Activated T-cell treated with anti-CD3 and anti-CD28 coated beads, Interleukin-2, amount 50 U/mL, for 48 hours (primary cell): ENCODE data around the gene ERICH3.
"Not testable (repeated sequence)": the region's sequence is repeated elsewhere in the genome, so short reads cannot be mapped to it uniquely, and the experiment has no call there.

Experiments
- DNase-seq, 2 experiments: peaks; one replicate each; pipeline ENCODE4 v3.0.0-alpha.2; 2020

ERICH3 gene

DNA sequence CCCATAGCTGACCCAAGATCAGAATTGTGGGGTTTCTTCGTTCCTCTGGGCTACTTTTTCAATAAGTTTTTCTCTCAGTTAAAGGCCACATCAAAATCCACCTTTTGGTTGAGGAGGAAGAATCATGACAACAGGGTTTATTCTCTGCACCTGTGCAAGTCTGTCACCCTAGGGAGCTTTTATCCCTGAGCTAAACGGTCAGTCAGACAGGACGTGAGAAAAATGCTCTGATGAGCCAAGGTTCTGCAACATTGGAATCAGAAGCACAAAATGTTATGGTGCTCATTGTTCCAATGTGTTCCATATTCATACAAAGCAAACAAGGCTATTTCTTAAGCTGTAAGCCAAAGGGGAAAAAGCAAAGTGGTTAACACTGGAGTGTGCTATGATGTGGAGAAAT is 7.4 kb upstream of the ERICH3 start:
- no peak for DNase-seq

DNA sequence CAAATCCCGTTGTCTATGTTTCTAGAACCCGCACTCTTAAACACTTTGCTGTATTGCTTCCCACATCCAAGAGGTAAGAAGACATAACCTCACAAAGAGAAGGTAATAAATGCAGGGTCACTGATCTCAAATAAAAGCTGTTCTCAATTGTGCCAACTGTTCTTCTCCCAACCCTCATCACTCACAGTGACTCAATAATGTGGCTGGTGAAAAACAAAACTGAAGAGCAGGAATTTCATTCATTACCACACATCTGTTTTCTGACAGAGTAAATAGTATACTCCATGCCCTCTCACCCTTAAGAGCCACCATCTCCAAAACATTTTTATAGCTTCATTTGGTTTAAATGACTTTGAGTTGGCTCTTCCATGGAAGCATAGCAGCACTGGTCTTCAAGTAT is 6.2 kb upstream of the ERICH3 start:
- no peak for DNase-seq

DNA sequence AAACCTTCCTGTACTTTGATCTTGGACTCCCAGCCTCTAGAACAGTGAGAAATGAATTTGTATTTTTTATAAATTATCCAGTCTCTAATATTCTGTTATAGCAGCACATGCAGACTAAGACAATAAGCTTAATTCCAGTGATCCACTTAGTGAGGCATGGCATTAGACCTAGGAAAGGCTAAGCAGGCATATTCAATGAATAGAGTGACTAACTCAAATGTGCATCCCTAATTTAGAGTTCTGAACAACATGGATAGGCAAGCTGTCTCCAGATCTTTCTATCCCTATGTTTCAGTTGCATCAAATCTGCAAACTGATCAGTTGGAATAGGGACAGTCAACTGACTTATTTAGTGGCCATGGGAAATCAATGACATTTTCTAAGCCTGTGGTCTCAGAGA is 4.3 kb upstream of the ERICH3 start:
- no peak for DNase-seq

DNA sequence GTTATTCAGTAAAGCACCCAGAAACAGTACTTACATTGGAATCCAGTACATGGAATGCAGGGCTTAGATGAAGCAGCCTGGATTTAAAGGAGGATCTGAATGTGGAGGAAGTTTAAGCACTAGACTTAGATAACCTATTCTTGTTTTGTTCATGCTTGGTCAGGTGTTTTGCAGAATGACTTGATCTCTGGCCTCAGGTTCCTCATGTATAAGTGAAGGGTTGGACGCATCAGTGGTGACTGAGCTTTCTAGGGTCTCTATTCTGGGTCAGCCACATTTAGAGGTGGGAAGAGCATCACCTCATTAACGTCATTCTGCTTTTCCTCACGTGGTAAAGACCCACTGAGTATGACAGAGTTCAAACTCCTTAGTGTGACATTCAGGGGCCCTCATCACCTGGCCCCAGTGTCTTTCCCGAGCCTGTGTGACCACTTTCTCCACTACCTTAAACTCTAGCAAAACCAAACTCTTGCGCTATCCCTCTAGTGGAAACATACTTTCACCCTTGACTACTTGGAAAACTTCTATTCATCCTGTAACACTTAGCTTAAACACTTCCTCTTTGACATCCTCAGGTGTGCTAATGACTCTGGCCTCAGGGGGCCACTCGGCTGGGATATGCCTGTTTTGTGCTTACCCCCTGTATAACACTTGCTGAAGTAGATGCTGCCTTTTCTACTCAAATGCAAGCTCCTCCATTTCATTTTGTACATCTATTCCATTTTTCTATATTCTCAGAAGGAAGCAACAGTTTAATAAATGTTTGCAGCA is 871 bp upstream of the ERICH3 start:
- DNase-seq: no peak

DNA sequence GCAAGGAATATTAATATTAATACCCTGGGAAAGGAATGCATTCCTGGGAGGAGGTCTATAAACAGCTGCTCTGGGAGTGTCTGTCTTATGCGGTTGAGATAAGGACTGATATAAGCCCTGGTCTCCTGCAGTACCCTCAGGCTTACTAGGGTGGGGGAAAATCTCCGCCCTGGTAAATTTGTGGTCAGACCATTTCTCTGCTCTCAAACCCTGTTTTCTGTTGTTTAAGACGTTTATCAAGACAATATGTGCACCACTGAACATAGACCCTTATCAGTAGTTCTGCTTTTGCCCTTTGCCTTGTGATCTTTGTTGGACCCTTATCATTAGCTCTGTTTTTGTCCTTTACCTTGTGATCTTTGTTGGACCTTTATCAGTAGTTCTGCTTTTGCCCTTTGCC is 2.7 kb downstream of the ERICH3 start:
- DNase-seq: not testable (repeated sequence)

DNA sequence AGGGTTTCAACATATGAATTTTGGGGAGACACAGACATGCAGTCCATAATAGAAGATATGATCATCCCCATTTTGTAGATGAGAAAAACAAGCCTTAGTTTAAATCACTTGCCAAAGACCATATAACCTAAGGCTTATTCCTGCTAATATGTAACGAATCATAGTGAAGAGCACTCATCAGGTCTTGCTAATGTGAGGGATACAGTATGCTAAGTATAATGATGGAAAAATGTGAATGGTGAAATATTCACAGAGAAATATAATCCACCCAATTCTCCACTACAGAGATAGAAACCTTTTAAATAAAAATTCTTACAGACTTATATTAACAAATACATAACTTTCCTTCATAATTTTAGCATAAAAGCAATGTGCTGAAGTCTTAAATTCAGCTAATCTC is 18.9 kb downstream of the ERICH3 start:
- no peak for DNase-seq

DNA sequence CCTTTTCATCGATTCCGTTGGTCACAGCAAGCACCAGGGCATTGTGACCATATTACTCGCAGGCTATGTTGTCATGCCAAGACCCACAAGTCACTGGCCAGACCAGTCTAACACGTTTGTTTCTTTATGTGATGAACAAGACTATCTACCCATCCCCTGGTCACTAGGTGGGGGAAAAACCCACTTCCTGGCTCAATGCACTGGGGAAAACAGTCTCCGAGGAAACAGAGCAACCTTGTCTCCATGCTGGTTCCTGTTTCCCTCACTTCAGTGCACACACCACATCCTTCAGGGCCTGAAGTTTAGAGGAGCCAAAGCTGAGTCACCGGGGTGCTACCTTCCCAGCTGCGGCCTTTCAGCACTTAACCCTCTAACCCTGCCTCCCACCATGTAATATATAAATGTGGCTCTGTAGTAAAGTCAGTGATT is 20.9 kb downstream of the ERICH3 start:
- DNase-seq: no peak

DNA sequence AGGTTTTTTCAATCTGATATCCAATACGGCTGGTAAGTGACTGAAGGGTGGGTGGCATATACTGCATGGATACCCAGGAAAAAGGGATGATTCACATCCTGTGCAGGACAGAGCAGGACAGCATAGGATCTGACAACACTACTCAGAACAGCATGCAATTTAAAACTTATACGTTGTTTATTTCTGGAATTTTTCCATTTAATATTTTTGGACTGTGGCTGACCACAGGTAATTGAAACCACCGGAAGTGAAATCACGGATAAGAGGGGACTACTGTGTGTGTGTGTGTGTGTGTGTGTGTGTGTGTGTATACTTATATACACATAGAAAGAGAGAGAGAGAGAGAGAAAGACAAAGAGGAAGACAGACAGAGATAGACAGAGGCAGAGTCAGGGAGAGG is 23.0 kb downstream of the ERICH3 start:
- no peak for DNase-seq

DNA sequence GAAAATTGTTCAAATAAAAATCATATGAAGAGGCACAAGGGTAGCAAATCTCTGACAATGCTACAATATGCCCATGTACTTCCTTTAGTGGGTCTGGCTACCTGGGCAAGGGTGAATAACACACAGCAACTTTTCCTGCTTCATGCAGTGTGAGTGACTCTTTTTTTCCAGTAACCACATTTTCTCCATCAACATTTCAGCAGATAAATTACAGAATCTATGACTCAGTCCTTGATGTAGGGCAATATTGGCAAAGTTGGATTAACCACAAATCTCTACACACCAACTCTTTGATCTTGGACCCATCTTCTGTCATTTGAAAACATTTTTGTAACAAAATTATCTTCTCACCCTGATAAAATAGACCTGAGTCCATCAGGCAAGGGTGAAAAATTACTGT is 31.7 kb downstream of the ERICH3 start:
- no peak for DNase-seq

DNA sequence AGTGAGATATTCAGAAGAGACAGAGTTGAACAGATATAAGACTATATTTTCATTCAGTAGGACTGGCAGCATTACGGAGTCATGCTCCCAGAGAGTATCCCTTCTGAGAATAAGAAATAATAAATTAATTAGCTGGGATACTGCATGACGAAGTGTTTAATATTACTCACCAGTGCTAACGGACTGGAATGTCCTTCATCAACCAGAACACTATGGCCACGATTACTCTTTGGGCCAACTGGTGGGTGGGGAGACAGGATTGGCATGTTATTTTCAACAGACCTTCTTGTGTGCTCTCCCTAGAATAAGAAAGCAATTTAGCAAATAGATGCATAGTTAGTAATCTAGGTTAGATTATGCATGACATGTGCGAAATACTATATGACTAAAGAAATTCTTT is 32.4 kb downstream of the ERICH3 start:
- DNase-seq: no peak

DNA sequence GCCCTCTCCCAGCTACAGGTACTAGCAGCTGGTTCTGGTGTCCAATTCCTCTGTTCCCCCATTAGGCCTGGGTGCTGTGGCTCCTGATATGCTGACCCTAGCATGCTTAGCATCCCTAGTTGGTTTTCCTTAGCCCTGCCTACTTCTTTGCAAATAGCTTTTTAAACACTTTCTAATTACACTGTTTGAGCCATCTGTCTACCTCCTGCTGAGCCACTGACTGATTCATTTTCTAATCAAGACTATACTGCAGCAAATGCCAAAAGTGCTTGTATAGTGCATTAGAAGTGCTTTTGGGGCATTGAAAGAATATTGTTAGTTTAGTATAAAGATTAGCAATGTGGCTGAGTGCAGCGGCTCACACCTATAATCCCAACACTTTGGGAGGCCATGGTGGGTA is 36.3 kb downstream of the ERICH3 start:
- DNase-seq: no peak

DNA sequence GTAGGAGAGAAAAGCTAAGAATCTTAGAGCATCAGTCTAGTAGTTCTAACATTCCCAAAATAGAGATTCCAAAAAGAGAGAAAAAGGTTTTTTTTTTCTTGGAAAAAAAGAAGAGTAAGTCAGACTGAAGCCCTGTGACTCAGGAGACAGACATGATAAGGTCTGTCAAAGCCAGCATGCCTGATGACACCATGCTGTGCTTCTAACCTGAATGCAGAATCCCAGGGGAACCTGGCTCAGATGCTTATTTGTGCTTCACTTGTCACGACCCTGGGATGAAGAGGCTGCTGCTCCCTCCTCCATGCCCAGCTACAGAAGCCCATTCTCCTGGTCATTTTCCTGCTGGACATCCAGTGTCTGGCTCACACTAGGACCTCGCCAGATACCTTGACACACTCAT is 44.3 kb downstream of the ERICH3 start:
- DNase-seq: no peak

DNA sequence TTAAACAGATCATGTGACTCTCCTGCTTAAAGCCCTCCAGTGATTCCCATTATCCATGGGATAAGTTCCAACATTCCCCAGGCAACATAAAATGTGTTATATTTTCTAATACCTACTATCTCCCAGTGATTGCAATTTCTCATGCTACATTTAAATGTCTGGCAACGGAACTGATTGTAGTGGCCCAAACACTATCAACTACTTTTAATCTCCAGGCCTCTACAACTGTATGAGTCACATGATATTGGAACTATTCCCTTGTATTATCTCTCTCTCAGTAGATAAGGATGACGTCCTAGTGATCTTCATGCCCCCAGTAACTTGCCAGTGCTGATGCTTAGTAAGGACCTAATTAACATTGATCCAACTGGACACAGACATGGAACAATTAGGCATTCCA is 49.9 kb downstream of the ERICH3 start:
- DNase-seq: no peak

DNA sequence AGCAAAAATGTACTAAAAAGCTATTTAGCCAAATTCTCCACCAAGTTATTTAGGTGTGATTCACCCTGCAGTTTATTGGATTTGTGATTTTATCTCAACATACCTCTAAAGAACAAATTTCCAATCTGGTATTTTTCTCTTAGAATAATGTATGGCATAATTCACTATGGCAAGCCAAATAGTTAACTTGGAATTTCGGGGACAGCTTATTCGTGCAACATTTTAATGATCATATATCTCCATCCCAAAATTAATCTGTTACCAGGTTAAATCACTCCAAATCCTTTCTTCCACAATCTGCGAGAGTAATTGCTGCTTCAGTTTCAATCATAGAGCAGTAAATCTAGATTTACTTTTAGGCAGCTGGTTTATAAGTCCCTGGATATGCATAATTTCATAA is 53.4 kb downstream of the ERICH3 start:
- no peak for DNase-seq

DNA sequence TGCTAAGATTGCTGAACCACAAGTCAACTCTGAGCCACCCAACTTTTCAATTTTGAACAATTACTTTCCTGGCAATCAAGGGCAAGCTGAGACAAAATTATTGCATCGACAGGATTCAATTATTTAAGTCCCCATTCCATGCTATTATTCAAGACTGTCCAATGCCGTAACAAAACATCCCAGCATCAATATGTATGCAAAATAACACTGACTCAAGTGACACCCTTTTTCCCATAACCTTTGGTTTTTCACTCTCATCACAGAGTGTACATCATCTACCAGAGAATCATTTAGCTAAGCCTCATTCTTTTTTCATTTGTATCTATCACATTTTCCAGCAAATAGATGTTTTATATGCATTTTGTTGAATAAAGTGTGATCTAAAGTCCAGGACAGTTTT is 54.6 kb downstream of the ERICH3 start:
- DNase-seq: no peak

DNA sequence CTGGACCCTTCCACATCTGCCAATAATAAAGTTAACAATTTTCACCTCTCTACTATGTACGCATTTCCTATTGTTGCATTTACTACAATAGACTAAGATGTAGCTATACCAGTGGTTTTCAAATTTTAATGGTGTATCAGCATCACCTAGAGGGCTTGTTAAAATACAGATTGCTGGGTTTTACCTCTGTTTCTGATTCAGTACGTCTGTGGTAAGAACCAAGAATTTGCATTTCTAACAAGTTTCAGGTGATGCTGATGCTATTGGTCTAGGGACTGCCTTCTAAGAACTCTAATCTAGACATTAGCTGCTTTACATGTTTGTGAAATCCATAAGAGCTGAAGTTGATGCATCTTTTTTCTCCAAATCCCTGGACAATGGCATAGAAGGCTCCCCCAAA is 59.7 kb downstream of the ERICH3 start:
- DNase-seq: no peak

DNA sequence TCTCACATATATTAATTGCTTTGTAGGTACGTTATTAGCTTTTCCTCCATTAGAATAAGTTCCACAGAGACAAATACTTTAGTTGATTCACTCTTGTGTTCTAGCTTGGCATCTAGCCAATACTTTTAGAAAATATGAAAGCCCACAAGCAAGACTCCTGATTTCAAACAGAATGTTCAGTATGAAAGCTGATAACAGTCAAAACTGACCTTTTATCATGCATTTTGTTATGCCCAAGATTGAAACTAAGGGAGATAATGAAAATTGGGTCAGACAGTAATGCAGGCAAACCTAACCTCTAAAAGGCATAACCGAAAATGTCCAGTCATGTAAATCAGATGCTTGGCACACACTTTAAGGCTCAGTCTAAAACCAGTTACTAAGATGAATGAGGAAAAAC is 61.7 kb downstream of the ERICH3 start:
- DNase-seq: no peak

DNA sequence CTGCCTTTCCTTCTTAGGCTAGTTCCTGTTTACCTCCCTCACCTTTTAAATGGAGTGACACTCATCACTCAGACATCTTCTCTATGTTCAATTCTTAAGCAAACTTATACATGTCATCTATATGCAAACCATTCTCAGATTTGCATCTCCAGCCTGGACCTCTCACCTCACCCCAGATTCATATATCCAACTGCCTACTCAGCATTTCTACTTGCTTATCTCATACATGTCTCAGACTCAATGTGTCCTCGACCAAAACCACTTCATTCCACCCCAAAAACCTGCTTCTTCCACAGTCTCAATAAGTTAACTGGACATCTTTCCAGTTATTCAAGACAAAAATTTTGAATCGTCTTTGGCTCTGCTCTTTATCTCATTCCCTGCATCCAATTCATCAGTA is 62.6 kb downstream of the ERICH3 start:
- no peak for DNase-seq

DNA sequence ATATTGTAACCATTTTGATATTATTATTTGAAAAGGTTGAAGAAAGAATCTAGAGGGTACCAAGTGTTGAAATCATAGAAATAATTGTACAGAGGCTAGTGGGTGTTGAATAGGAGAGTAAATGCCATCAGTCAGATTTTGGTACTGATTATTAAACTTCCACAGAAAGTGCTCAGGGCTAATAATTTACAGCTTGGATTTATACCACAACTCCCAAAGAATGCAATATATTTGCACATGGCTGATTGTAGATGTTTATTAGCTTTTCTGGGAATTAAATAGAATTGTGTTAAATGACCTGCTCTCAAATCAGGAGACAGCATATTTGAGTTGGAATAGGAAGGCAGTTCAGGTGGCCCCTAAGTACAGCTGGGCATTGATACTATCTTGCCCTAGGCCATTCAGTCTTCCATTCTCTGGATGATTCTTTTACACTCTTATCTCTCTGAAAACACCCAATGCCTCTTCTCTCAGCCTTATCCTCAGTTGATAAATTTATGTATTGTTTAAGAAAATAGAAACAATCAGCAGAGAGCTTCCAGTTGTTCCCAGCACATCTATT is 63.7 kb downstream of the ERICH3 start:
- DNase-seq: no peak

DNA sequence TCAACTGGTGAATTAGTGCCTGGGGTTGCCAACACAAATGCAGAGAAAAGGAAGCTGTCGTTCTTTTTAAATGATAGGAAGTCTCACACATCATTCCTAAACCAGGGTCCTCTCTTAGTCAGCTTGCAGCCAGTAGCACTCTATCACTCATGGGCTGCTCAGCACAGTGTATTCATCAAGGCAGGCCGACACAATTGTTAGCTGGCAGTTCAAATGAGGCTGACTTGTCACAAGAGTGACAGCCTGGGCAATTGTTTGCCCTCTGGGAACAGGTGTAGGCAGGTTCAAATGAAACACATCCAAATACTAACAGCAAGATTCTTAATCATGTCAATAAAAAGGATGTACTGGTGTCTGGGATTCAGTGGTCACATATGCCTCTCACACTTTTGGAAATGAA is 76.9 kb downstream of the ERICH3 start:
- DNase-seq: no peak

DNA sequence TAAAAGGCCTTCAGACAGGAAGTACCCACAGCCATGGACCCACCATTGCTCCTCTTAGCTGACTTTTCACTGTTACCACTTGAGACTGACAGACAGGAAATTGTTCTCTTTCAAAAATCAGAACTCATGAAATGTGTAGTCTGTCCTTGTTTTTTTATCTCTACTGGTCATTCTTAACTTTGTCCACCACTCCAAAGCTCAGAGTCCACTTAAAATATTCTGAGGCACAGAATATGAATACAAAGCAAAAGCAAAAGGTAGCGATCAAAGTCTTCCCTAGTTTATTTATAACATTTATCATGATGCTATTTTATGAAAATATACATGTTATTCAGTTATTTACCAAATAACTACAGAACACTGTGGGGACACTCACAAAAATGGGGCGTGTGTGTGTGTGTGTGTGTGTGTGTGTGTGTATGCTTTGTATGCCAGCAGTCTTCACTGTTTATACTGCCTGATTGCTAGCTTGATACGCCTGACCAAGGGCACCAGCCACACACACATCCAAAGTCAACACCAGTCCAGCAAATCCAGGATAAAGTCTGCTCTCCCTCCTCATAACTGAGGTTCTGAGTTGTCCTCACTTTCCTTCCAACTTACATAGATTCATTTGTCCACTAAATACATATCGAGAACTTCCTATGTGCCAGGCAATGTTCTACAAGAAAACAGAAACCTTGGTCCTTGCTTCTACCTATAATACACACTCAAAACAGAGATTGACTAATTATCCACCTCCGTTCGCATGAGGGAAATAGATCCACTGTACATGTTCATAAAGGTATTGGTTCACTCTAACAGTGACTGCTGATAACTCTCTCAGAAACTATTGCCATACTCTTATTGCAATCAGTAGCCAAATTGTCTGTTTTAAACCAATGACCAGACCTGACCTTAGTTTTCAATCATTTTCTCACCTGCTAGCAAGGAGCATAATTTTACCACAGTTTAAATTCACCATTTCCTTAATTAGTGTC is 79.4 kb downstream of the ERICH3 start:
- no peak for DNase-seq

DNA sequence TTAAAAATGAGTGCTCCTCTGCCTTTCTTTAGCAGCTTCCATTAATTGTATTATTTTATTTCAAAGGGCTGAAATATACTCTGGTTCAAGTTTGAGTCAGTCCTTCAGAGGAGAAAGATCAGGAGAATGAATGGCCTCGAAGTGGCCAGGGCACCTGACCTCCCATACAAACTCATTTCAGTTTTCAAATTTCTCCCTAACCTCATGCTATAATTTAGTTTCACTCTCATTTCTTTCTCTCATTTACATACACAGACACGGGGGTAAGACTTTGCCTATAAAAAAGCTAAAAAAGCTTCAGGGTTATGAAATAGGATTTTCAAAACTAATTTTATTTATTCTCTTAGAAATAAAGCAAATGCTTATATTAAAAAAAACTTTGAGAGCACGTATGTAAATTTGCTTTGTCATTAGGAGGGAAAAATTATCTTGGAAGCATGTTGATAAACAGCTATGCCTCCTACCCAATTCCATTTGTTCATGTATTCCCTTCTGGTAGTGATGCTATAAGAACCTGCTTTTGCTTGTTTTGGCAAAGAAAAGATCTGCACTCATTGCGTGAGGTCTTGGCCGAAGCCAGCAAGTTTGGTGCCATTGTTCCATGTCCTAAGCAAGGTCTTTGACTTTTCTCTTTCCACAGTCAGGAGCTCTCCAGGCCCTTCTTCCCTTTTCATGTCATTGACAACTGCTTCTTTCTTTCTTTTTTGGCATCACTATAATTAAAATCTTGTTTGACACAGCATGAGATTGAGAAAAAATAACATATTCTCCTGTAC is 80.8 kb downstream of the ERICH3 start:
- DNase-seq: no peak

DNA sequence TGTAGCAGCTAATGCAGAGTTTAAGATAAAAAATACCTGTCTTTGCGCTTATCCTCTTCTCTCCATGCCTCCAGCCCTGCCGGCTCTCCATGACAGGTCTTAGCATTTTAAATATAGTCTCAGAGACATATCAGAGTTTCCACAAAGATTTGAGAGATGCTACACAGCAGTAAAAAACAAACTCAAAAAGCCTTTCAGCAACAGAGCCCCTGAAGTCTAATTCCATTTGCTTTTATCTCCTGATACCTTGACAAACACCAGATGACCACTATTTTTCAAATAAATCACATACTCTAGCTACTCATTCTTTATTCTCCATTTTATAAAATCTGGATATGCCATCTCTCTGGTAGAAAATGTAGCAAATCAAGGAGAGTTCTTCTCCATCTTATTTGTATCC is 81.6 kb downstream of the ERICH3 start:
- DNase-seq: no peak
